Parathyroid adenoma (tissue), 2 donors: Measurements from ENCODE around the gene ZNF718.
A peak's percentile ranks its signal among the peaks of the same experiment; 100 is the strongest.
"Not testable (repeated sequence)": the region's sequence is repeated elsewhere in the genome, so short reads cannot be mapped to it uniquely, and the experiment has no call there.

ENCODE experiments used
- H2AFZ ChIP-seq: fragments of 300-600 bp; sonication (generic); one replicate; pipeline ENCODE4 v1.7.0; 2017; ENCODE audit warnings: antibody characterized with exemption, mild to moderate bottlenecking
- H3K27ac ChIP-seq: fragments of 300-600 bp; sonication (generic); one replicate; pipeline ENCODE4 v1.7.0; 2017
- H3K27me3 ChIP-seq: fragments of 300-600 bp; sonication (generic); one replicate; pipeline ENCODE4 v1.7.0; 2017; ENCODE audit warnings: low read length; ENCODE audit not compliant: control insufficient read depth, insufficient read depth
- H3K36me3 ChIP-seq: fragments of 300-600 bp; sonication (generic); one replicate; pipeline ENCODE4 v1.7.0; 2017; ENCODE audit warnings: low read length; ENCODE audit not compliant: control insufficient read depth, insufficient read depth
- H3K4me1 ChIP-seq: fragments of 300-600 bp; sonication (generic); one replicate; pipeline ENCODE4 v1.7.0; 2017; ENCODE audit warnings: control low read depth
- H3K4me2 ChIP-seq: fragments of 300-600 bp; sonication (generic); one replicate; pipeline ENCODE4 v1.7.0; 2017; ENCODE audit warnings: low read length
- H3K4me3 ChIP-seq: fragments of 300-600 bp; sonication (generic); one replicate; pipeline ENCODE4 v1.7.0; 2017; ENCODE audit warnings: low read depth, low read length
- H3K79me2 ChIP-seq: fragments of 300-600 bp; sonication (generic); one replicate; pipeline ENCODE4 v1.7.0; 2017; ENCODE audit warnings: control low read depth
- H3K9ac ChIP-seq: fragments of 300-600 bp; sonication (generic); one replicate; pipeline ENCODE4 v1.7.0; 2017; ENCODE audit warnings: mild to moderate bottlenecking
- H3K9me3 ChIP-seq: fragments of 300-600 bp; sonication (generic); one replicate; pipeline ENCODE4 v1.7.0; 2017; ENCODE audit warnings: low read length; ENCODE audit not compliant: control insufficient read depth
- TF ChIP-seq, protein P1 (sequence below): fragments of 300-600 bp; sonication (generic); IDR thresholded peaks from one replicate; pipeline ENCODE4 v1.7.0; 2017; ENCODE audit warnings: antibody characterized with exemption, mild to moderate bottlenecking
- donor health status: primary hyperparathyroidism.

ZNF718 gene

DNA sequence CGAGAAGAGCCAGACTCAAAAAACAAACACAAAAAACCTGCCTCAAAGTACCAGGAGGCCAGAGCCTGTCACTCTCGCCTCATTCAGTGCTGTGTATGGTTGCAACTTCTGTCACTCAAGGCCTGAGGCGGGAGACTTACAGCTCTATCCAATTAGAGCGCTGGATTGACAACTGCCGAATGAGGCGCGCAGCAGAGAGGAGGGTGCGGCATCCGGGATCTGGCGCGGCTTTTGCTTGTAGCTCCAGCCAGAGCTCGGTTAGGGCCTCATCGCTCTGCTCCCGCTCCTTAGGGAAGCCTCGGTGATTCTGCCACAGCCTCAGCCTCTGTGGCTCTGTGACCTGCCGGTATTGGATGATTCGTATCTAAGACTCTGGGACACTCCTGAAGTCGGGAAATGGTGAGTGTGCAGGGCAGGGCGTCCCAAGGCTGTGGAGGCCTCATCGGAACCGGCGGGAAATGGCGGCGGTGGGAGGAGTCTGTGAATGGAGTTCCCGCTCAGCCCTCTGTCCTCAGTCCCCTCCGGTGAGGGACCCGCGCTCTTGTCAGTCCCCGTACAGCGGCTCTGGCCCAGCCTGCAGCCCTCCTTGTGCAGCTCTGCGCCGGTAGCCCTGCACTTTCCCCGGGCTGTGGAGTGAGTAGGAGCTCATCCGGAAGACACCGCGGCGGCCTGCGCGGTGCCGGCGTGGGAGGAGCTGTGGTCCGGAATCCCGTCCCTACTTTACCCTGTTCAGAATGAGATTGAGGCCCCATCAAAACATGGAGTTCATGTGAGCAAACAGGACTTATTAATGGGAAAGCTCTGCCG is at the start of gene ZNF718:
ZNF718 (plus strand) TSS at position 227 of the 807 bp plus-strand sequence; CDS start at position 397, 170 bp downstream.
- TF ChIP-seq, protein P1, sequence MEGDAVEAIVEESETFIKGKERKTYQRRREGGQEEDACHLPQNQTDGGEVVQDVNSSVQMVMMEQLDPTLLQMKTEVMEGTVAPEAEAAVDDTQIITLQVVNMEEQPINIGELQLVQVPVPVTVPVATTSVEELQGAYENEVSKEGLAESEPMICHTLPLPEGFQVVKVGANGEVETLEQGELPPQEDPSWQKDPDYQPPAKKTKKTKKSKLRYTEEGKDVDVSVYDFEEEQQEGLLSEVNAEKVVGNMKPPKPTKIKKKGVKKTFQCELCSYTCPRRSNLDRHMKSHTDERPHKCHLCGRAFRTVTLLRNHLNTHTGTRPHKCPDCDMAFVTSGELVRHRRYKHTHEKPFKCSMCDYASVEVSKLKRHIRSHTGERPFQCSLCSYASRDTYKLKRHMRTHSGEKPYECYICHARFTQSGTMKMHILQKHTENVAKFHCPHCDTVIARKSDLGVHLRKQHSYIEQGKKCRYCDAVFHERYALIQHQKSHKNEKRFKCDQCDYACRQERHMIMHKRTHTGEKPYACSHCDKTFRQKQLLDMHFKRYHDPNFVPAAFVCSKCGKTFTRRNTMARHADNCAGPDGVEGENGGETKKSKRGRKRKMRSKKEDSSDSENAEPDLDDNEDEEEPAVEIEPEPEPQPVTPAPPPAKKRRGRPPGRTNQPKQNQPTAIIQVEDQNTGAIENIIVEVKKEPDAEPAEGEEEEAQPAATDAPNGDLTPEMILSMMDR, result no peak
- peaks cover 2% of the 10 kb centered on the region for H3K4me1 ChIP-seq
- H3K79me2 ChIP-seq, result no peaks in the 10 kb centered on the region
- H3K36me3 ChIP-seq, result no peaks in the 10 kb centered on the region
- peak within 1 kb of the TSS; percentile 21 for H3K9ac ChIP-seq
- H3K9me3 ChIP-seq, result no peaks in the 10 kb centered on the region
- peak within 1 kb of the TSS; percentile 82 for H3K27ac ChIP-seq
- peak within 1 kb of the TSS; percentile 97 for H3K4me3 ChIP-seq
- H2AFZ ChIP-seq, result peak within 1 kb of the TSS; percentile 95
- H3K4me2 ChIP-seq, result peak within 1 kb of the TSS; percentile 86
- H3K27me3 ChIP-seq, result no peaks in the 10 kb centered on the region

DNA sequence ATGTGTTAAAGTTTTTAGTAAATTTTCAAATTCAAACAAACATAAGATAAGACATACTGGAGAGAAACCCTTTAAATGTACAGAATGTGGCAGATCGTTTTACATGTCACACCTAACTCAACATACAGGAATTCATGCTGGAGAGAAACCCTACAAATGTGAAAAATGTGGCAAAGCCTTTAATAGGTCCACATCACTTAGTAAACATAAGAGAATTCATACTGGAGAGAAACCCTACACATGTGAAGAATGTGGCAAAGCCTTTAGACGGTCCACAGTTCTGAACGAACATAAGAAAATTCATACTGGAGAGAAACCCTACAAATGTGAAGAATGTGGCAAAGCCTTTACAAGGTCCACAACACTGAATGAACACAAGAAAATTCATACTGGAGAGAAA is 38.4 kb upstream of the ZNF718 start:
- TF ChIP-seq, protein P1, result no peak
- H3K4me3 ChIP-seq, result no peak overlapping the region

DNA sequence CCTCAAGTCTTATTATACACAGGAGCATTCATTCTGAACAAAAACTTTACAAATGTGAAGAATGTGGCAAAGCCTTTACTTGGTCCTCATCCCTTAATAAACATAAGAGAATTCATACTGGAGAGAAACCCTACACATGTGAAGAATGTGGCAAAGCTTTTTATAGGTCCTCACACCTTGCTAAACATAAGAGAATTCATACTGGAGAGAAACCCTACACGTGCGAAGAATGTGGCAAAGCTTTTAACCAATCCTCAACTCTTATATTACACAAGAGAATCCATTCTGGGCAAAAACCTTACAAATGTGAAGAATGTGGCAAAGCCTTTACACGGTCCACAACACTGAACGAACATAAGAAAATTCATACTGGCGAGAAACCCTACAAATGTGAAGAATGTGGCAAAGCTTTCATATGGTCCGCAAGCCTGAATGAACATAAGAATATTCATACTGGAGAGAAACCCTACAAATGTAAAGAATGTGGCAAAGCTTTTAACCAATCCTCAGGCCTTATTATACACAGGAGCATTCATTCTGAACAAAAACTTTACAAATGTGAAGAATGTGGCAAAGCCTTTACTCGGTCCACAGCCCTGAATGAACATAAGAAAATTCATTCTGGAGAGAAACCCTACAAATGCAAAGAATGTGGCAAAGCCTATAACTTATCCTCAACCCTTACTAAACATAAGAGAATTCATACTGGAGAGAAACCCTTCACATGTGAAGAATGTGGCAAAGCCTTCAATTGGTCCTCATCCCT is 37.6 kb upstream of the ZNF718 start:
- not testable (repeated sequence) for H3K4me2 ChIP-seq, H3K27me3 ChIP-seq, H3K4me1 ChIP-seq, H3K9ac ChIP-seq, H3K79me2 ChIP-seq, H2AFZ ChIP-seq, H3K27ac ChIP-seq, H3K4me3 ChIP-seq
- Histone ChIP-seq H3K36me3 (peaks cover 32% of the 10 kb centered on the region), H3K9me3 (peaks cover 25% of the 10 kb centered on the region)

More for the DNA sequence above, 38.4 kb upstream of the ZNF718 start:
- H3K27me3 ChIP-seq, result no peaks in the 10 kb centered on the region
- H3K9ac ChIP-seq, result no peak overlapping the region
- peaks cover 32% of the 10 kb centered on the region for H3K36me3 ChIP-seq
- no peaks in the 10 kb centered on the region for H3K79me2 ChIP-seq
- H2AFZ ChIP-seq, result no peak overlapping the region
- H3K9me3 ChIP-seq, result peaks cover 22% of the 10 kb centered on the region
- H3K27ac ChIP-seq, result no peak overlapping the region
- H3K4me1 ChIP-seq, result no peaks in the 10 kb centered on the region
- no peak overlapping the region for H3K4me2 ChIP-seq

DNA sequence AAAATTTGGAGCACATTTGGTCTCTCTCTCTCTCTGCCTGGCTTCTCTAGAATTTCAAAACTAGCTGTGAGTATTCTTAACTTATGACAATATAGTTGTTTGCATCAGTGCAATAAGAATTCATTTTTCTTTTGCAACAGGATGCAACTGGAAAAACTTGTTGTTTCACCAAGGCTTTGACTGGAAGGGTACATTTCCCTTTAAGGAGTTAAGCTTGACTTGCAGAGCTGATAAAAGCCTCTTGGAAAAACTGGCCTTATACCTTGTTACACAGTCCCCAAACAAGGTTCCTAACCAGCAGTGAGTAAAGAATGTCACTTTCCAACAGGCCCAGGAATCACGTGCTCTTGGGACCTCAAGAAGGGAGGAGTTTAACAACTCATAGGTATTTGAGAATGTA is 25.9 kb upstream of the ZNF718 start:
- Histone ChIP-seq H3K4me1 (no peaks in the 10 kb centered on the region), H3K4me2 (no peak overlapping the region), H3K9ac (no peak overlapping the region), H3K27ac (no peak overlapping the region), H3K4me3 (no peak overlapping the region), H3K9me3 (no peaks in the 10 kb centered on the region), H2AFZ (no peak overlapping the region), H3K27me3 (no peaks in the 10 kb centered on the region), H3K79me2 (no peaks in the 10 kb centered on the region), H3K36me3 (no peaks in the 10 kb centered on the region)
- TF ChIP-seq, protein P1, result no peak

DNA sequence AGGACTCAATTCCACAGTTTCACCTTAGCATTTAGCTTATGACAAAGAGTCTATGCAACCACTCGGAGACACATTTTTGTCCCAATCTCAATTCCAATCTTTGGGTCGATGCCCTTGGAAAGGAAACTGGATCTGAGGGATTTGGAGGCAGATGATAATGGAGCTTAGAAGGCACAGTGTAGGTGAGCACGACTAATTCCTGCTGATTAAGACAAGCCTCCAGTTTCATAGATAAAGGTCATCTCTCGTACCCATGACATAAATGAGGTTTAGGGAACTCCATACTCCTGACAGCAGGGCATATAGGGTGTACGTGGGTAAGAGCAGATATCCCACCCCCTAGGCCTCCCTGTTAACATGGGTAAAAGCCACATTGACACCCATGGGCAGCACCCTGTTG is 24.4 kb upstream of the ZNF718 start:
- Histone ChIP-seq H3K27me3 (no peaks in the 10 kb centered on the region), H3K4me1 (no peaks in the 10 kb centered on the region), H3K9ac (no peak overlapping the region), H2AFZ (no peak overlapping the region), H3K27ac (no peak overlapping the region), H3K36me3 (no peaks in the 10 kb centered on the region), H3K79me2 (no peaks in the 10 kb centered on the region), H3K9me3 (no peaks in the 10 kb centered on the region), H3K4me3 (no peak overlapping the region), H3K4me2 (no peak overlapping the region)
- TF ChIP-seq, protein P1, result no peak
